HG03139 (cell line): ENCODE measurements around the gene ASB3.
"Not testable (repeated sequence)": the region's sequence is repeated elsewhere in the genome, so short reads cannot be mapped to it uniquely, and the experiment has no call there.

Source experiments
- ATAC-seq: cut with Tn5 transposase; IDR thresholded peaks from one replicate; pipeline ENCODE4 v1.9.1; 2021; ENCODE audit not compliant: unreplicated experiment

Gene ASB3

DNA sequence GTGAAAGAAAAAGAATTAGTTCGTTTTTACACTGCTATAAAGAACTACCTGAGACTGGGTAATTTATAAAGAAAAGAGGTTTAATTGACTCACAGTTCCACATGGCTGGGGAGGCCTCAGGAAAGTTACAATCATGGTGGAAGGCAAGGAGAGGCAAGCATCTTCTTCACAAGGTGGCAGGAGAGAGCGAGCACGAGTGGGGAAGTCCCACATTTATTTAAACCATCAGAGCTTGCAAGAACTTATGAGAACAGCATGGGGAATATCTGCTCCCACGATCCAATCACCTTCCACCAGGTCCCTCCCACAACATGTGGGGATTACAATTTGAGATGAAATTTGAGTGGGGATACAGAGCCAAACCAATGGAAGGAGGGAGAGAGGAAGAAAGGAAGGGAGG is 128.3 kb downstream of the ASB3 start:
- ATAC-seq: not testable (repeated sequence)

DNA sequence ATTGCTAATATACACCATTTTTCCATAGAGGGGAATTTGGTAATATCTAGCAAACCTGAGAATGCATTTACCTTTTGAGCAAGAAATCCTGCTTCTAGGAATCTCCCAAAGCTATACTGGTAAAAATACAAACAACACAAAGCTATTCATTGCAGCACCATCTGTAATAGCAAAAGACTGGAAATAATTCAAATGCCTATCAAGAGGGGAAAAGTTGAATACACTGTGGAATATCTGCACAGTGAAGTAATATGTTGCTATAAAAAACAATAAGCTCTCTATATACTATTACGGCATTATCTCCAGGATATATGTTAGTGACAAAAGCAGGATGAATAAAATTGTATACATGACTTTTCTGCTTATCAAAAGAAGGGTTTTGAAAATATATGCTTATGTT is 131.5 kb downstream of the ASB3 start:
- no peak for ATAC-seq

GRCh38 chr2:53654396-53654795 is 132.4 kb downstream of the ASB3 start:
- ATAC-seq: no peak

GRCh38 chr2:53652131-53652530 is 134.6 kb downstream of the ASB3 start:
- ATAC-seq: no peak

GRCh38 chr2:53646788-53647187 is 140.0 kb downstream of the ASB3 start:
- ATAC-seq: no peak

DNA sequence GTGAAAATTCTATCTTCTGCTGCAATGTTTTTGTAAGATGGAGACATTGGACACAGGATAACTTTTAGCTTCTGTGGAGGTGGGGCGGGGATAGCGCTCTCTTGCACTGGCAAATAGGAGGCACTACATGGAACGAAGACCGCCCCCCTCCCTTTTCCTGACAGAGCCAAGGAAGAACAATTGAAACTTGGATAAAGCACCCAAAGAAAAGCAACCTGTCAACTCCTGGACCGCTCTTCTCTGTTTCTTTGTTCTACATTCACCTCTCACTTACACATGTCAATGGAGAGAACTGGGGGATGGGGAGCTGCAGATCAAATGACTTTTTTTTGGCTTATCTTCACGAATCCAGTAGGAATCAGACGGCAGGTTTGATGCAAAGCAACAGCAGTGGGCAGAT is 145.5 kb downstream of the ASB3 start:
- no peak for ATAC-seq

DNA sequence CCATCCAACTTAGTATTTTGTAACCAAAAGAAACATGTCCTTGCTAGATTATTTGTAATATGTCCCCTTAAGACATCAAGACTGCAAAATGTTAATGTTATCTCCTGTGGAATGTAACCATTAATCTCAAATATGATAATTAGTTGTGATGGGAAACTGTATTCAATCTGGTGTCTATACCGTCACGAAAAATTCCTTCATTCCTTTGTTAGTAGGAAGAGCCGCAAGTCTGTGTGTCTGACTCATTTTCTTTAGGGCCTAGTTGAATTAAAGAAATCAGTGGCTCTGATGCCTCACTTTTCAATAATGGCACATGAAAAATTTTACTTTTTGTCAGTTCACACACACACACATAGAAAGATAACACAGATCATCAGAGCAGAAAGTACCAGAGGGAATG is 146.3 kb downstream of the ASB3 start:
- ATAC-seq: no peak

DNA sequence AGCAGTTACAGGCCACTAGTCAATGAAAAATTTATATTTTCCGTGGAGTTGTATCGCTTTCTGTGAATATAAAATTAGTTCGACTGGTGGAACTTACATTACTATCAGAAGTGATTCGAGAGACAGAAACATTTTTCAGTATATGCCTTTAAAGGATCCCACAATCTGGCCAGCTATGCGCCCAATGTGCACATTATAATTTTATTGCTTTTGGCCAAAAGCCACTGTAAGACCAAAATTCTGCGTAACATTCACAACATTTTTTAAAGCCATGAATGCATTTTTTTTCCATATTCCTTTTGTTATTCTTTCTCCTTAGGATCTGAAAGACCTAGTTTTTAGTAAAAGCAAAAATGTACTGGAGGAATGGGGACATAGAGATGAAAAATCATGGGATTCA is 150.2 kb downstream of the ASB3 start:
- ATAC-seq: no peak

- ATAC-seq: no peak
Measured at GRCh38 chr2:53636109-53636508, 150.6 kb downstream of the ASB3 start.

DNA sequence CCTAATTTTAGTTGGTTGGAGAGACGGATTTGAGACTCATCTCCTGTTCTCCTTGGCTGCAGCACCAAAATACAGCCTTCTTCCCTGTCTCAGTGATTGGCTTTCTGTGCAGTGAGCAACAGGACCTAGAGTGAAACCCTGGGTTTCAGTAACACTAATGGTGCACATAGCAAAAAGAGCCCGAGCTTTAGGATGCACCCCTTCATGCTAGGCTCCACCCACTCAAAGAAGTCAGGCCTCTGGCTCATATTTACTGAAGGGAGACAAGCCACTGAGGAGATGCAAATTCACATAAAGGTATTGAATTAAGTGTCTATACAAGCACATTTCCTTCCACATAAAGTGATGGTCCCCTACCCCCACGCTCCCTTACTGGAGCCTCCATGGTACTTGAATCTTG is 151.1 kb downstream of the ASB3 start:
- ATAC-seq: no peak

GRCh38 chr2:53633441-53633840 is 153.3 kb downstream of the ASB3 start:
- no peak for ATAC-seq

DNA sequence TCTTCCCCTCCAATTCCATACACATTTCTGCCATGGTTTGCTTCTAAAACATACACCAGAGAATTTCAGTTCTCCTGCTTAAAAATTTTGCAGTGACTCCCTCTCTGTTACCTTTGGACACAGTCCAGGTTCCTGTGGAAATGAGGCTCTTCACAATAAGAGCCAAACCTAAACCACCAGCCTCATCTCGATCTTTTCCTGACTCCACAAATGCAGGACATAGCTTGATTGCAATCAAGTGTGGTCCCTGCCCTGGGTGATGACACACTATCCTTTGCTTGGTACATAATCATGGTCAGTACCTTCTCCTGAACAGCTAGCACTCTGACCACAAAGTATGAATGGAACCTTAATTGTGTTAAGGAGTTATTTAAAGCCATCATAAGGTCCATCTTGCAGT is 154.0 kb downstream of the ASB3 start:
- ATAC-seq: no peak

DNA sequence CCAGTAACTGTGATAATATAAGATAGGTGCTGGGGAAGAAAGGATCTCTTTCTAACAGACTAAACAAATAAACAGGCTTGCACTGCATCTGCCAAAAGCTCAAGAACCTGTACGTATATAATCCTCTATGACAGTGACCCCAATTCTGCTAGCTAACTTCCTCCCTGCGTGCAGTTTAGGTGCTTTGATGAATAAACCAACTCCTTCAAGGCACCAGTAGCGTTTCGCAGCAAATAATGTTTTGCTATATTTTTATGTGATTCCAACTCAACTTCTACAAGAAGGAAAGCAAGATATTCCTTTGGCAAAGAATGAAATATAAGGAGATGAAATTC is 154.7 kb downstream of the ASB3 start:
- no peak for ATAC-seq

GRCh38 chr2:53631313-53632125 is 155.2 kb downstream of the ASB3 start:
- no peak for ATAC-seq

GRCh38 chr2:53630026-53630606 is 156.6 kb downstream of the ASB3 start:
- ATAC-seq: no peak

- no peak for ATAC-seq
Measured at GRCh38 chr2:53629501-53629900, 157.3 kb downstream of the ASB3 start.

DNA sequence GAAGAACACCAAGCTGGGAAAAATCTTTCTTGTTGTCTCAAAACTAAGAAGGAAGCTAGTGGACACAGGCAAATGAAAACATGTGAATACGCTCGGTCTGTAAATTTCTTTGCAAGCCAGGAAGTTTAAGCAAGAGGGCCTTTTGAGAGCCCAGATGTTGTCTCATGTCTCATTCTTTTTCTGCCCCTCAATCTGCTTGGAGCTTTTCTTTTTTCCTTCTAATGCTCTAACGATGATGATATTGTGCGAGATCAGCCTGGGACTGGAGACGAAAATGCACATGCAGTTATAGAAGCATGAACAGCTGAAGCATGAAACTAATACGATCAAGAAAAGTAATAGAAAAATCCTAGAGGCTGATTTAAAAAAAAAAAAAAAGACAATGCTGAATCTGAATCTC is 157.8 kb downstream of the ASB3 start:
- no peak for ATAC-seq

GRCh38 chr2:53622141-53622540 is 164.6 kb downstream of the ASB3 start:
- ATAC-seq: no peak

DNA sequence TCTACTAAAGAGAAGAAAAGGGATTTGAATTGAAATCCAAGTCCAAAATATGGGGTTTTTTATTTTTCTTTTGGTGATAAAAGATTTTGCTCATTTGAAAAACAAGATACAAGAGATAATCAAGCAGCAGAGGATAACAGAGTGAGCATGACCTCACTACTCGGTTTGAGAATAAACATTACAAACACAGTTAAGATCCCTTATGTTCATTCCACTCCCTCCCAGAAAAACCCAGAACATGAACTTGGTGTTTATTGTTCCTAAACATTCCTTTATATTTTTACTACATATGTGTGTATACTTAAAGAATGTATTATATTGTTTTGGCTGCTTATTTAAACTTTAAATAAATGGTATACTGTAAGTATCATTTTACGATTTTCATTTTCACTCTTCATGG is 165.8 kb downstream of the ASB3 start:
- ATAC-seq: no peak
